Measurements from ENCODE around the gene KRT85. TPM values are rescaled to one million over a fixed set of nuclear protein-coding genes. Genes with fewer than 3 reads are reported as not detected.

Gene KRT85
- total RNA-seq: not detected

GRCh38 chr12:52366738-52367485 lies at the start of gene KRT85:
TSS of gene KRT85 (minus strand) at chr12:52367481. CDS start at chr12:52367405, 76 bp downstream.

GRCh38 chr12:52405922-52406385 lies 38.7 kb upstream of the KRT85 start, which contains the start of gene KRT82:
TSS of gene KRT82 (minus strand) at chr12:52406335. CDS start at chr12:52406277, 58 bp downstream.

GRCh38 chr12:52385226-52385702 lies 18.0 kb upstream of the KRT85 start, which contains the start of gene KRT84:
TSS of gene KRT84 (minus strand) at chr12:52385652. CDS start at chr12:52385585, 67 bp downstream.

GRCh38 chr12:52320784-52321400 lies 46.4 kb downstream of the KRT85 start, which contains the start of gene KRT83:
TSS of gene KRT83 (minus strand) at chr12:52321398. CDS start at chr12:52321335, 63 bp downstream.

Other genes with a start within 250 kb of the KRT85 start
- gene KRT80, start 175.5 kb downstream of the KRT85 start, total RNA-seq: 0.70 TPM
- 43.1 TPM for gene KRT7, start 134.2 kb downstream of the KRT85 start, total RNA-seq
- gene KRT86, start 92.8 kb downstream of the KRT85 start, total RNA-seq: not detected
- gene KRT81, start 75.9 kb downstream of the KRT85 start, total RNA-seq: not detected
- gene KRT83, start 46.1 kb downstream of the KRT85 start, total RNA-seq: not detected
- not detected for gene KRT84, start 18.2 kb upstream of the KRT85 start, total RNA-seq
- gene KRT82, start 38.9 kb upstream of the KRT85 start, total RNA-seq: not detected
- gene KRT75, start 66.9 kb upstream of the KRT85 start, total RNA-seq: not detected
- not detected for gene KRT6B, start 84.7 kb upstream of the KRT85 start, total RNA-seq
- not detected for gene KRT6C, start 106.3 kb upstream of the KRT85 start, total RNA-seq
- not detected for gene KRT6A, start 125.8 kb upstream of the KRT85 start, total RNA-seq
- gene KRT5, start 152.9 kb upstream of the KRT85 start, total RNA-seq: 2.6 TPM
- 0.29 TPM for gene KRT71, start 185.7 kb upstream of the KRT85 start, total RNA-seq
- gene KRT74, start 206.4 kb upstream of the KRT85 start, total RNA-seq: not detected
- gene KRT72, start 234.0 kb upstream of the KRT85 start, total RNA-seq: not detected

Data from metanephros (tissue), 1 donor.